Testis (tissue), 2 donors: Measurements from ENCODE around the gene FAM107A.

Source experiments
- CTCF ChIP-seq, 3 experiments: fragments of 450-650 bp in 2 of 3; fragments of 200-600 bp in 1 of 3; sonication (generic) in 1 of 3; IDR thresholded peaks; one replicate each; pipeline ENCODE4 v1.5.1; 2016 to 2019; ENCODE audit warnings: antibody characterized with exemption in 3 of 3, mild to moderate bottlenecking in 2 of 3, moderate library complexity in 1 of 3
- POLR2A ChIP-seq: fragments of 450-650 bp; IDR thresholded peaks from one replicate; pipeline ENCODE4 v1.6.1; 2017; ENCODE audit warnings: antibody characterized with exemption, mild to moderate bottlenecking, moderate library complexity

- TF ChIP-seq CTCF (IDR thresholded peaks at IDR 0.05) (no peak), POLR2A (no peak)
These were observed 3.7 kb upstream of the FAM107A start for GRCh38 chr3:58580826-58581327.
